Measurements from ENCODE around the gene TTC6.

Gene TTC6

DNA sequence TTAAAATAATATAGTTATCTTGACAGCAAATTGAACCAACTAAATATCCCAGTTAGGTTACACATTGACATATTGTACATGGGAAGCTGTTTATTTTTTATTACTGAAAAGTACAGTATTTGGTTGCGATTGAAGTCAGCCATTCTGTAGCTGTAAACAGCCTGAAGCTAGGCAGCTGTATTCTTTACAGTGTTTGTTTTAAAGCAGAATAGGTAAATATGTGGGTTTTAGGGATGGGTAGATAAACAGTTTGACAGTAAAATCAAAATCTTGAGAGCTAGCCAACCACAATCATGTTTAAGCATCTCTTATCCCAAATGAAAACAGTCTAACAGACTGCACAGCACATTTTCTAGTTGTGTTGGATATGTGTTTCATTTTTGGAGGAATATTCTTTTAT, 45.7 kb downstream of the TTC6 start:
- Mint-ChIP-seq H3K27me3 (ENCODE audit: low read depth, poor library complexity) (peaks cover 6% of the 10 kb centered on the region), H3K9me3 (no peaks in the 10 kb centered on the region), H3K36me3 (ENCODE audit: low read depth) (no peaks in the 10 kb centered on the region), H3K4me1 (no peaks in the 10 kb centered on the region), H3K4me3 (no peak overlapping the region), H3K27ac (no peak overlapping the region)
- TF ChIP-seq, protein P1, sequence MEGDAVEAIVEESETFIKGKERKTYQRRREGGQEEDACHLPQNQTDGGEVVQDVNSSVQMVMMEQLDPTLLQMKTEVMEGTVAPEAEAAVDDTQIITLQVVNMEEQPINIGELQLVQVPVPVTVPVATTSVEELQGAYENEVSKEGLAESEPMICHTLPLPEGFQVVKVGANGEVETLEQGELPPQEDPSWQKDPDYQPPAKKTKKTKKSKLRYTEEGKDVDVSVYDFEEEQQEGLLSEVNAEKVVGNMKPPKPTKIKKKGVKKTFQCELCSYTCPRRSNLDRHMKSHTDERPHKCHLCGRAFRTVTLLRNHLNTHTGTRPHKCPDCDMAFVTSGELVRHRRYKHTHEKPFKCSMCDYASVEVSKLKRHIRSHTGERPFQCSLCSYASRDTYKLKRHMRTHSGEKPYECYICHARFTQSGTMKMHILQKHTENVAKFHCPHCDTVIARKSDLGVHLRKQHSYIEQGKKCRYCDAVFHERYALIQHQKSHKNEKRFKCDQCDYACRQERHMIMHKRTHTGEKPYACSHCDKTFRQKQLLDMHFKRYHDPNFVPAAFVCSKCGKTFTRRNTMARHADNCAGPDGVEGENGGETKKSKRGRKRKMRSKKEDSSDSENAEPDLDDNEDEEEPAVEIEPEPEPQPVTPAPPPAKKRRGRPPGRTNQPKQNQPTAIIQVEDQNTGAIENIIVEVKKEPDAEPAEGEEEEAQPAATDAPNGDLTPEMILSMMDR (IDR thresholded peaks at IDR 0.05) = no peak
- no peak for DNase-seq

DNA sequence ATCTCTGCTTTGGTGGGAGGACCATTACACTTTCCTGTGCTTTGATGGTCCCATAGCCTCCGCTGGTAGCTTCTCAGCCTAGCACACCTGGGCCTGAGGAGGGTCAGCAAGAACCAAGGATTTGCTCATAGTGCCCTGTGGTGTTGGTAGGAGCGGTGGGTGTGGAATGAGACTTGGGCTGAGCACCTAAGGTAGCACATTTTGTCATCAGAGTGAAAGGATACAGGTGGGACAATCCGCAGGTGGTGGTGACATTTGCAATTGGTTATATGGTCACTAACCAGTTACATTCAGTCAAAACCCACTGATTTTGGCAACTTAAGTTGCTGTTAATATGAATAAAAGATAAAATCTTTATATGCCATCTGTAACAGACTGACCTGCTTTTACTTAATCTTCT, 46.7 kb downstream of the TTC6 start:
- Mint-ChIP-seq H3K4me3 (no peak overlapping the region), H3K4me1 (no peaks in the 10 kb centered on the region), H3K9me3 (no peaks in the 10 kb centered on the region), H3K36me3 (ENCODE audit: low read depth) (no peaks in the 10 kb centered on the region), H3K27me3 (ENCODE audit: low read depth, poor library complexity) (peaks cover 6% of the 10 kb centered on the region), H3K27ac (no peak overlapping the region)
- TF ChIP-seq, protein P1 (IDR thresholded peaks at IDR 0.05) = no peak
- no peak for DNase-seq

GRCh38 chr14:37643701-37644100, 48.3 kb downstream of the TTC6 start:
- peaks cover 6% of the 10 kb centered on the region for H3K27me3 Mint-ChIP-seq (ENCODE audit: low read depth, poor library complexity)
- TF ChIP-seq, protein P1 (IDR thresholded peaks at IDR 0.05) = no peak
- no peaks in the 10 kb centered on the region for H3K4me1 Mint-ChIP-seq
- H3K4me3 Mint-ChIP-seq = no peak overlapping the region
- H3K9me3 Mint-ChIP-seq = no peaks in the 10 kb centered on the region
- H3K36me3 Mint-ChIP-seq (ENCODE audit: low read depth) = no peaks in the 10 kb centered on the region
- no peak overlapping the region for H3K27ac Mint-ChIP-seq
- no peak for DNase-seq
